ENCODE results near the gene RNU6-9.
"Not testable (repeated sequence)": the region's sequence is repeated elsewhere in the genome, so short reads cannot be mapped to it uniquely, and the experiment has no call there.

GRCh38 chr19:877992-878660, 15.2 kb upstream of the RNU6-9 start:
- not testable (repeated sequence) for TF ChIP-seq EZH2 (IDR thresholded peaks at IDR 0.05; ENCODE audit: insufficient read depth, poor library complexity, severe bottlenecking); EZH2phosphoT487 (IDR thresholded peaks at IDR 0.05; ENCODE audit: insufficient read depth, low read depth)
